HEK293 (cell line): Measurements from ENCODE around the gene FNDC10.
A peak's percentile ranks its signal among the peaks of the same experiment; 100 is the strongest.

Experiments
- CTCF ChIA-PET: fragments of 350-600 bp; formaldehyde crosslinking; extraction: SDS; loops from one replicate; lab custom pipeline; 2021; ENCODE audit warnings: antibody characterized with exemption; lab: Yijun Ruan, JAX
- POLR2A ChIA-PET: fragments of 300-600 bp; formaldehyde crosslinking; extraction: SDS; loops from one replicate; lab custom pipeline; 2020; ENCODE audit warnings: antibody characterized with exemption, inconsistent platforms; lab: Yijun Ruan, JAX
- H3K27ac ChIP-seq: fragments of 200-500 bp; sonication (Bioruptor generic); 2 replicates; pipeline ENCODE4 v1.5.1; 2014; ENCODE audit warnings: low read depth, low read length, control low read depth, inconsistent platforms; ENCODE audit errors: extremely low read depth
- H3K36me3 ChIP-seq, 2 experiments: fragments of 200-500 bp in 1 of 2; sonication (Bioruptor generic) in 1 of 2; 1 replicate in 1 of 2; 2 replicates in 1 of 2; pipeline ENCODE4 v1.5.1; 2014 to 2017; ENCODE audit warnings: inconsistent platforms in 2 of 2, low read length in 2 of 2; ENCODE audit not compliant: control insufficient read depth in 2 of 2, insufficient read depth in 1 of 2
- H3K4me1 ChIP-seq: fragments of 200-500 bp; sonication (Bioruptor generic); 2 replicates; pipeline ENCODE4 v1.5.1; 2014; ENCODE audit warnings: mild to moderate bottlenecking, low read length, inconsistent platforms; ENCODE audit not compliant: control insufficient read depth, insufficient read depth
- H3K4me3 ChIP-seq: 2 replicates; pipeline ENCODE4 v1.5.1; 2011; ENCODE audit warnings: low read depth, mild to moderate bottlenecking, control low read depth, low read length, moderate library complexity
- H3K9me3 ChIP-seq: fragments of 200-500 bp; sonication (Bioruptor generic); 2 replicates; pipeline ENCODE4 v1.5.1; 2014; ENCODE audit warnings: low read depth, low read length, inconsistent platforms; ENCODE audit not compliant: control insufficient read depth, insufficient read depth
- GLIS1 ChIP-seq: fragments of 450-650 bp; formaldehyde crosslinking; IDR thresholded peaks from 2 replicates; pipeline ENCODE4 v1.5.1; 2016; ENCODE audit warnings: missing biosample characterization, missing genetic modification characterization
- GLIS2 ChIP-seq: fragments of 450-650 bp; formaldehyde crosslinking; IDR thresholded peaks from 2 replicates; pipeline ENCODE4 v1.5.1; 2016; ENCODE audit warnings: missing biosample characterization, missing genetic modification characterization
- SCRT1 ChIP-seq: fragments of 450-650 bp; formaldehyde crosslinking; IDR thresholded peaks from 2 replicates; pipeline ENCODE4 v1.5.1; 2016; ENCODE audit warnings: missing biosample characterization, missing genetic modification characterization, borderline replicate concordance
- ZIC2 ChIP-seq: fragments of 450-650 bp; formaldehyde crosslinking; IDR thresholded peaks from 2 replicates; pipeline ENCODE4 v1.5.1; 2016; ENCODE audit warnings: missing biosample characterization, missing genetic modification characterization
- ZNF19 ChIP-seq: fragments of 450-650 bp; formaldehyde crosslinking; IDR thresholded peaks from 2 replicates; pipeline ENCODE4; 2016; ENCODE audit warnings: missing biosample characterization, missing genetic modification characterization, low read depth
- ZNF223 ChIP-seq: fragments of 450-650 bp; formaldehyde crosslinking; IDR thresholded peaks from 2 replicates; pipeline ENCODE4 v1.5.1; 2016; ENCODE audit warnings: missing biosample characterization, missing genetic modification characterization
- ZNF335 ChIP-seq: fragments of 450-650 bp; formaldehyde crosslinking; conservative IDR thresholded peaks from 2 replicates; pipeline ENCODE4 v1.5.1; 2016; ENCODE audit warnings: missing biosample characterization, missing genetic modification characterization
- ZNF341 ChIP-seq: fragments of 450-650 bp; formaldehyde crosslinking; IDR thresholded peaks from 2 replicates; pipeline ENCODE4; 2016; ENCODE audit warnings: low read depth, missing biosample characterization, missing genetic modification characterization
- ZNF585B ChIP-seq: fragments of 450-650 bp; formaldehyde crosslinking; IDR thresholded peaks from 2 replicates; pipeline ENCODE4 v1.5.1; 2016; ENCODE audit warnings: missing biosample characterization, missing genetic modification characterization
- ZNF600 ChIP-seq: fragments of 450-650 bp; formaldehyde crosslinking; IDR thresholded peaks from 2 replicates; pipeline ENCODE4 v1.5.1; 2016; ENCODE audit warnings: missing biosample characterization, missing genetic modification characterization
- ZSCAN16 ChIP-seq: fragments of 450-650 bp; formaldehyde crosslinking; IDR thresholded peaks from 2 replicates; pipeline ENCODE4 v1.5.1; 2016; ENCODE audit warnings: missing biosample characterization, missing genetic modification characterization
- TF ChIP-seq, protein P1 (sequence below): fragments of 450-650 bp; formaldehyde crosslinking; IDR thresholded peaks from 2 replicates; pipeline ENCODE4 v1.5.1; 2016; ENCODE audit warnings: missing biosample characterization, missing genetic modification characterization
- TF ChIP-seq, protein P2 (sequence below): fragments of 450-650 bp; formaldehyde crosslinking; IDR thresholded peaks from 2 replicates; pipeline ENCODE4 v1.5.1; 2017; ENCODE audit warnings: missing biosample characterization, missing genetic modification characterization
- TF ChIP-seq, protein P3 (sequence below): fragments of 450-650 bp; formaldehyde crosslinking; IDR thresholded peaks from 2 replicates; pipeline ENCODE4 v1.5.1; 2016; ENCODE audit warnings: missing biosample characterization, missing genetic modification characterization
- TF ChIP-seq, protein P4 (sequence below): fragments of 450-650 bp; formaldehyde crosslinking; IDR thresholded peaks from 2 replicates; pipeline ENCODE4 v1.5.1; 2016; ENCODE audit warnings: missing biosample characterization, missing genetic modification characterization
- TF ChIP-seq, protein P5 (sequence below): fragments of 450-650 bp; formaldehyde crosslinking; IDR thresholded peaks from 2 replicates; pipeline ENCODE4 v1.5.1; 2016; ENCODE audit warnings: missing biosample characterization, missing genetic modification characterization

FNDC10 gene

DNA sequence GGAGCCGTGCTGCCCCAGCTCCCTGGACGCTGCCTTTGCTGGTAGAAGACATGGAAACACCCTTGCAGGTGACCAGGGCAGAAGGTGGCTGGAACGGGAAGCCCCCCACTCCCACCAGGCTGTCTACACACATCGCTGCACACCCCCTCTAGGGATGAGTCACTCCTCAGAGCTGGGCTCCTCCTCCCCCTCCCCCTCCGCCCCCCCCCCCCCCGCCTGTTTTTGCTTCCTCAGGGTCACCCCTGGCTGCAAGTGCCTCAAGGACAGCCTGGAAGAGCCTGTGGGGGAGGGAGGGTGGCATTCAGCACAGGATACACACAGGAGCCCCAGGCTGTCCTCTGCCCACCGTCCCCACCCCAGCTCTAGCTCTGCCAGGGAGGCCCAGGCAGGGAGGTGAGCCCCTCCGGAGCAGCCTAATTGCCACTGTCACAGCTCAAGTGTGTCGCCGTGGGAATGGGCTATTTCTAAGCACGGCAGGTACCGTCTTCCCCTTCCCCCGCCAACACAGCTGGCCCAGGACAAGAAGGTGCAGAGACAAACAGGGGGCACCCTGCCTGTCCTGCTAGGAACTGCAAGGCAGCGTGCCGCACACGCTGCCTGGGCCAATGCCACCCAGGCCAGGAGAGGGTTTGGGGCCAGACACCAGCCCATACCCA is 2.5 kb downstream of the FNDC10 start:
- ChIA-PET POLR2A (interaction anchor here (0.8 kb wide), 1 partner anchor 22 kb away, joined by 4 read pairs; no protein-coding TSS in a partner anchor), CTCF (interaction anchor here (0.6 to 1.6 kb wide), 4 partner anchors 11 to 31 kb away, joined by 3 to 6 read pairs (median 4); no protein-coding TSS in a partner anchor)
- no peaks in the 10 kb centered on the region for H3K36me3 ChIP-seq
- peaks cover 6% of the 10 kb centered on the region; the same call in 1 of the 2 replicates for H3K4me1 ChIP-seq
- no peaks in the 10 kb centered on the region for H3K9me3 ChIP-seq
- peak; percentile 68; the same call in 1 of the 2 replicates for TF ChIP-seq ZNF223
- no peak for TF ChIP-seq ZNF585B
- no peak for TF ChIP-seq SCRT1 (tag by site-specific recombination)
- TF ChIP-seq, protein P1, sequence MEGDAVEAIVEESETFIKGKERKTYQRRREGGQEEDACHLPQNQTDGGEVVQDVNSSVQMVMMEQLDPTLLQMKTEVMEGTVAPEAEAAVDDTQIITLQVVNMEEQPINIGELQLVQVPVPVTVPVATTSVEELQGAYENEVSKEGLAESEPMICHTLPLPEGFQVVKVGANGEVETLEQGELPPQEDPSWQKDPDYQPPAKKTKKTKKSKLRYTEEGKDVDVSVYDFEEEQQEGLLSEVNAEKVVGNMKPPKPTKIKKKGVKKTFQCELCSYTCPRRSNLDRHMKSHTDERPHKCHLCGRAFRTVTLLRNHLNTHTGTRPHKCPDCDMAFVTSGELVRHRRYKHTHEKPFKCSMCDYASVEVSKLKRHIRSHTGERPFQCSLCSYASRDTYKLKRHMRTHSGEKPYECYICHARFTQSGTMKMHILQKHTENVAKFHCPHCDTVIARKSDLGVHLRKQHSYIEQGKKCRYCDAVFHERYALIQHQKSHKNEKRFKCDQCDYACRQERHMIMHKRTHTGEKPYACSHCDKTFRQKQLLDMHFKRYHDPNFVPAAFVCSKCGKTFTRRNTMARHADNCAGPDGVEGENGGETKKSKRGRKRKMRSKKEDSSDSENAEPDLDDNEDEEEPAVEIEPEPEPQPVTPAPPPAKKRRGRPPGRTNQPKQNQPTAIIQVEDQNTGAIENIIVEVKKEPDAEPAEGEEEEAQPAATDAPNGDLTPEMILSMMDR (tag by site-specific recombination): peak; percentile 58
- TF ChIP-seq GLIS1 (tag by site-specific recombination): peak; percentile 52
- TF ChIP-seq, protein P2, sequence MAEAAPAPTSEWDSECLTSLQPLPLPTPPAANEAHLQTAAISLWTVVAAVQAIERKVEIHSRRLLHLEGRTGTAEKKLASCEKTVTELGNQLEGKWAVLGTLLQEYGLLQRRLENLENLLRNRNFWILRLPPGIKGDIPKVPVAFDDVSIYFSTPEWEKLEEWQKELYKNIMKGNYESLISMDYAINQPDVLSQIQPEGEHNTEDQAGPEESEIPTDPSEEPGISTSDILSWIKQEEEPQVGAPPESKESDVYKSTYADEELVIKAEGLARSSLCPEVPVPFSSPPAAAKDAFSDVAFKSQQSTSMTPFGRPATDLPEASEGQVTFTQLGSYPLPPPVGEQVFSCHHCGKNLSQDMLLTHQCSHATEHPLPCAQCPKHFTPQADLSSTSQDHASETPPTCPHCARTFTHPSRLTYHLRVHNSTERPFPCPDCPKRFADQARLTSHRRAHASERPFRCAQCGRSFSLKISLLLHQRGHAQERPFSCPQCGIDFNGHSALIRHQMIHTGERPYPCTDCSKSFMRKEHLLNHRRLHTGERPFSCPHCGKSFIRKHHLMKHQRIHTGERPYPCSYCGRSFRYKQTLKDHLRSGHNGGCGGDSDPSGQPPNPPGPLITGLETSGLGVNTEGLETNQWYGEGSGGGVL (tag by site-specific recombination): peak; percentile 61; the same call in 1 of the 2 replicates
- TF ChIP-seq, protein P3, sequence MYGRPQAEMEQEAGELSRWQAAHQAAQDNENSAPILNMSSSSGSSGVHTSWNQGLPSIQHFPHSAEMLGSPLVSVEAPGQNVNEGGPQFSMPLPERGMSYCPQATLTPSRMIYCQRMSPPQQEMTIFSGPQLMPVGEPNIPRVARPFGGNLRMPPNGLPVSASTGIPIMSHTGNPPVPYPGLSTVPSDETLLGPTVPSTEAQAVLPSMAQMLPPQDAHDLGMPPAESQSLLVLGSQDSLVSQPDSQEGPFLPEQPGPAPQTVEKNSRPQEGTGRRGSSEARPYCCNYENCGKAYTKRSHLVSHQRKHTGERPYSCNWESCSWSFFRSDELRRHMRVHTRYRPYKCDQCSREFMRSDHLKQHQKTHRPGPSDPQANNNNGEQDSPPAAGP (tag by site-specific recombination): peak; percentile 42; the same call in 1 of the 2 replicates
- peak; percentile 92 for TF ChIP-seq ZNF341 (tag by site-specific recombination)
- TF ChIP-seq, protein P4, sequence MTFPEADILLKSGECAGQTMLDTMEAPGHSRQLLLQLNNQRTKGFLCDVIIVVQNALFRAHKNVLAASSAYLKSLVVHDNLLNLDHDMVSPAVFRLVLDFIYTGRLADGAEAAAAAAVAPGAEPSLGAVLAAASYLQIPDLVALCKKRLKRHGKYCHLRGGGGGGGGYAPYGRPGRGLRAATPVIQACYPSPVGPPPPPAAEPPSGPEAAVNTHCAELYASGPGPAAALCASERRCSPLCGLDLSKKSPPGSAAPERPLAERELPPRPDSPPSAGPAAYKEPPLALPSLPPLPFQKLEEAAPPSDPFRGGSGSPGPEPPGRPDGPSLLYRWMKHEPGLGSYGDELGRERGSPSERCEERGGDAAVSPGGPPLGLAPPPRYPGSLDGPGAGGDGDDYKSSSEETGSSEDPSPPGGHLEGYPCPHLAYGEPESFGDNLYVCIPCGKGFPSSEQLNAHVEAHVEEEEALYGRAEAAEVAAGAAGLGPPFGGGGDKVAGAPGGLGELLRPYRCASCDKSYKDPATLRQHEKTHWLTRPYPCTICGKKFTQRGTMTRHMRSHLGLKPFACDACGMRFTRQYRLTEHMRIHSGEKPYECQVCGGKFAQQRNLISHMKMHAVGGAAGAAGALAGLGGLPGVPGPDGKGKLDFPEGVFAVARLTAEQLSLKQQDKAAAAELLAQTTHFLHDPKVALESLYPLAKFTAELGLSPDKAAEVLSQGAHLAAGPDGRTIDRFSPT (tag by site-specific recombination): peak; percentile 54
- TF ChIP-seq GLIS2 (tag by site-specific recombination): peak; percentile 48
- TF ChIP-seq ZNF19 (tag by site-specific recombination): no peak
- 0 out of 2 replicates have a peak, but pooled peaks have one; percentile 13 for TF ChIP-seq ZNF335
- TF ChIP-seq ZNF600 (tag by site-specific recombination): peak; percentile 76
- no peak for TF ChIP-seq ZSCAN16 (tag by site-specific recombination)
- TF ChIP-seq ZIC2: peak; percentile 74
- TF ChIP-seq, protein P5, sequence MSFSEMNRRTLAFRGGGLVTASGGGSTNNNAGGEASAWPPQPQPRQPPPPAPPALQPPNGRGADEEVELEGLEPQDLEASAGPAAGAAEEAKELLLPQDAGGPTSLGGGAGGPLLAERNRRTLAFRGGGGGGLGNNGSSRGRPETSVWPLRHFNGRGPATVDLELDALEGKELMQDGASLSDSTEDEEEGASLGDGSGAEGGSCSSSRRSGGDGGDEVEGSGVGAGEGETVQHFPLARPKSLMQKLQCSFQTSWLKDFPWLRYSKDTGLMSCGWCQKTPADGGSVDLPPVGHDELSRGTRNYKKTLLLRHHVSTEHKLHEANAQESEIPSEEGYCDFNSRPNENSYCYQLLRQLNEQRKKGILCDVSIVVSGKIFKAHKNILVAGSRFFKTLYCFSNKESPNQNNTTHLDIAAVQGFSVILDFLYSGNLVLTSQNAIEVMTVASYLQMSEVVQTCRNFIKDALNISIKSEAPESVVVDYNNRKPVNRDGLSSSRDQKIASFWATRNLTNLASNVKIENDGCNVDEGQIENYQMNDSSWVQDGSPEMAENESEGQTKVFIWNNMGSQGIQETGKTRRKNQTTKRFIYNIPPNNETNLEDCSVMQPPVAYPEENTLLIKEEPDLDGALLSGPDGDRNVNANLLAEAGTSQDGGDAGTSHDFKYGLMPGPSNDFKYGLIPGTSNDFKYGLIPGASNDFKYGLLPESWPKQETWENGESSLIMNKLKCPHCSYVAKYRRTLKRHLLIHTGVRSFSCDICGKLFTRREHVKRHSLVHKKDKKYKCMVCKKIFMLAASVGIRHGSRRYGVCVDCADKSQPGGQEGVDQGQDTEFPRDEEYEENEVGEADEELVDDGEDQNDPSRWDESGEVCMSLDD (tag by site-specific recombination): 0 out of 2 replicates have a peak, but pooled peaks have one; percentile 7
- no peak overlapping the region for H3K27ac ChIP-seq
- no peak overlapping the region for H3K4me3 ChIP-seq
